HTR-8/SVneo (cell line): ENCODE data around the gene DENND1C.

Experiments used
- DNase-seq: peaks from one replicate; pipeline ENCODE4 v3.0.0; 2011; ENCODE audit warnings: low spot score, mixed read lengths; ENCODE audit not compliant: insufficient read length
- FAIRE-seq: peaks from 2 replicates; lab custom pipeline; 2011; peaks lifted over from hg19 to GRCh38; lab: Jason Lieb, UNC

Gene DENND1C

GRCh38 chr19:6427131-6427530, 54.5 kb downstream of the DENND1C start:
- DNase-seq = no peak
- no peak for FAIRE-seq

- no peak for FAIRE-seq
- DNase-seq = no peak
Observed at GRCh38 chr19:6425732-6426620, 55.6 kb downstream of the DENND1C start.

GRCh38 chr19:6424939-6425731, 56.5 kb downstream of the DENND1C start:
- peak; percentile 99 for FAIRE-seq

GRCh38 chr19:6424195-6424938, 57.2 kb downstream of the DENND1C start, which contains the start of gene KHSRP:
KHSRP (minus strand) TSS chr19:6424811; CDS start chr19:6424701, 110 bp downstream.
- FAIRE-seq (peak; percentile 67), DNase-seq (peak; percentile 99)

More at GRCh38 chr19:6424939-6425731, 56.5 kb downstream of the DENND1C start:
- peak; percentile 99 for DNase-seq

GRCh38 chr19:6423499-6424194, 57.9 kb downstream of the DENND1C start:
- FAIRE-seq (no peak), DNase-seq (peak; percentile 60)

GRCh38 chr19:6421075-6422014, 60.2 kb downstream of the DENND1C start:
- DNase-seq = no peak

GRCh38 chr19:6418562-6418932, 63.0 kb downstream of the DENND1C start:
- no peak for FAIRE-seq
- DNase-seq = no peak

More at GRCh38 chr19:6421075-6422014, 60.2 kb downstream of the DENND1C start:
- FAIRE-seq = no peak

GRCh38 chr19:6417713-6418561, 63.6 kb downstream of the DENND1C start:
- no peak for DNase-seq
- FAIRE-seq = peak; percentile 28
